ENCODE results near the gene GOLGA6A.
"Not testable (repeated sequence)": the region's sequence is repeated elsewhere in the genome, so short reads cannot be mapped to it uniquely, and the experiment has no call there.

GOLGA6A gene

GRCh38 chr15:74052271-74053260 is 29.8 kb downstream of the GOLGA6A start:
- DNase-seq, result not testable (repeated sequence)

GRCh38 chr15:74050556-74051234 is 31.7 kb downstream of the GOLGA6A start:
- no peak for DNase-seq

- DNase-seq, result no peak
Observed at GRCh38 chr15:74050127-74050526, 32.2 kb downstream of the GOLGA6A start.

- no peak for DNase-seq
Observed at GRCh38 chr15:74046275-74046674, 36.1 kb downstream of the GOLGA6A start.

GRCh38 chr15:74045636-74046274 is 36.6 kb downstream of the GOLGA6A start:
- DNase-seq, result no peak

GRCh38 chr15:74045184-74045583 is 37.2 kb downstream of the GOLGA6A start:
- no peak for DNase-seq

GRCh38 chr15:74044267-74045110 is 37.9 kb downstream of the GOLGA6A start:
- no peak for DNase-seq

- no peak for DNase-seq
Observed at GRCh38 chr15:74043425-74044266, 38.7 kb downstream of the GOLGA6A start.

GRCh38 chr15:74042603-74043424 is 39.5 kb downstream of the GOLGA6A start:
- no peak for DNase-seq

GRCh38 chr15:74041777-74042435 is 40.4 kb downstream of the GOLGA6A start:
- no peak for DNase-seq

GRCh38 chr15:74041311-74041756 is 41.0 kb downstream of the GOLGA6A start:
- DNase-seq, result no peak

GRCh38 chr15:74040109-74040850 is 42.1 kb downstream of the GOLGA6A start:
- no peak for DNase-seq

- DNase-seq, result no peak
Observed at GRCh38 chr15:74039656-74040010, 42.7 kb downstream of the GOLGA6A start.

- DNase-seq, result no peak
Observed at GRCh38 chr15:74038707-74039655, 43.4 kb downstream of the GOLGA6A start.

GRCh38 chr15:74037171-74038117 is 44.9 kb downstream of the GOLGA6A start:
- no peak for DNase-seq

GRCh38 chr15:74036271-74037170 is 45.8 kb downstream of the GOLGA6A start:
- no peak for DNase-seq

Data from NCI-H2029 (cell line).